ENCODE results near the gene IL23R. TPM values are rescaled to one million over a fixed set of nuclear protein-coding genes. Genes with fewer than 3 reads are reported as not detected.
A peak's percentile ranks its signal among the peaks of the same experiment; 100 is the strongest.
"Not testable (repeated sequence)": the region's sequence is repeated elsewhere in the genome, so short reads cannot be mapped to it uniquely, and the experiment has no call there.

IL23R gene
- polyA plus RNA-seq, 1 experiment, result not detected

DNA sequence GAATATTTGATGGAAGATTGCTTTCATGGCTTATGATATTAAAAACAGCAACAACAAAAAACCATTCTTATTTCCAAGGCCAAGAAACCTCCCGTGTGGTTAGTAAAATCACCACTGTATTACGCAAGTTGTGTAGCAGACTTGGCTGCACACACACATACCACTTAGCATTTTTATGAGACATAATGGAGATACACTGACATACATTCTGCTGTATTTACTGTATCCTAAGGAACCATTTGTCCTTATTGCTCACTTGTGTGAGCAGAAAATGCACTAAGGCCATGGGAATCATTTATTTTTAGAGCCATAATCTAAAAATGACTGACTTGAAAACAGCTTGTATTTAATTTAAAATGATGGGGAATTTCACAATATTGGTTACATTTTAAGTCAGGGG lies 30.9 kb upstream of the IL23R start:
- peak; percentile 83 for DNase-seq (ENCODE audit: low read depth)
- TF ChIP-seq CTCF (IDR thresholded peaks at IDR 0.05; ENCODE audit: insufficient read depth, low read depth, low read length), result no peak
- Histone ChIP-seq H3K27me3 (ENCODE audit: control insufficient read depth, insufficient read depth, low read length) (no peaks in the 10 kb centered on the region), H3K4me3 (ENCODE audit: low read depth, low read length) (no peak overlapping the region), H3K36me3 (ENCODE audit: control insufficient read depth, insufficient read depth, low read length) (no peaks in the 10 kb centered on the region)
- ChIA-PET POLR2A (interaction anchor here (0.6 kb wide), 1 partner anchor 81 kb away, joined by 3 read pairs; the partner anchor contains the start of gene SLC35D1), CTCF (interaction anchor here (0.6 to 4.8 kb wide), 4 partner anchors 10 to 139 kb away, joined by 3 to 29 read pairs (median 4); no protein-coding TSS in a partner anchor)

- Histone ChIP-seq H3K27me3 (ENCODE audit: control insufficient read depth, insufficient read depth, low read length) (no peaks in the 10 kb centered on the region), H3K36me3 (ENCODE audit: control insufficient read depth, insufficient read depth, low read length) (no peaks in the 10 kb centered on the region), H3K4me3 (ENCODE audit: low read depth, low read length) (no peak overlapping the region)
- DNase-seq (ENCODE audit: low read depth), result no peak
- ChIA-PET POLR2A (no interaction called here), CTCF (interaction anchor here (4.8 kb wide), 1 partner anchor 11 kb away, joined by 29 read pairs; no protein-coding TSS in a partner anchor)
- no peak for TF ChIP-seq CTCF (IDR thresholded peaks at IDR 0.05; ENCODE audit: insufficient read depth, low read depth, low read length)
Measured at GRCh38 chr1:67137307-67137753, 28.9 kb upstream of the IL23R start.

- H3K36me3 ChIP-seq (ENCODE audit: control insufficient read depth, insufficient read depth, low read length), result no peaks in the 10 kb centered on the region
- no peaks in the 10 kb centered on the region for H3K27me3 ChIP-seq (ENCODE audit: control insufficient read depth, insufficient read depth, low read length)
- ChIA-PET POLR2A (no interaction called here), CTCF (interaction anchor here (4.8 kb wide), 1 partner anchor 10 kb away, joined by 29 read pairs; no protein-coding TSS in a partner anchor)
- no peak overlapping the region for H3K4me3 ChIP-seq (ENCODE audit: low read depth, low read length)
- no peak for TF ChIP-seq CTCF (IDR thresholded peaks at IDR 0.05; ENCODE audit: insufficient read depth, low read depth, low read length)
- no peak for DNase-seq (ENCODE audit: low read depth)
Measured at GRCh38 chr1:67138813-67139499, 27.3 kb upstream of the IL23R start.

- POLR2A ChIA-PET, result no interaction called here
- CTCF ChIA-PET, result interaction anchor here (1.0 kb wide), 1 partner anchor 145 kb away, joined by 4 read pairs; no protein-coding TSS in a partner anchor
- H3K27me3 ChIP-seq (ENCODE audit: control insufficient read depth, insufficient read depth, low read length), result no peaks in the 10 kb centered on the region
- no peak overlapping the region for H3K4me3 ChIP-seq (ENCODE audit: low read depth, low read length)
- DNase-seq (ENCODE audit: low read depth), result no peak
- no peaks in the 10 kb centered on the region for H3K36me3 ChIP-seq (ENCODE audit: control insufficient read depth, insufficient read depth, low read length)
- TF ChIP-seq CTCF (IDR thresholded peaks at IDR 0.05; ENCODE audit: insufficient read depth, low read depth, low read length), result no peak
Measured at GRCh38 chr1:67140460-67140859, 25.8 kb upstream of the IL23R start.

DNA sequence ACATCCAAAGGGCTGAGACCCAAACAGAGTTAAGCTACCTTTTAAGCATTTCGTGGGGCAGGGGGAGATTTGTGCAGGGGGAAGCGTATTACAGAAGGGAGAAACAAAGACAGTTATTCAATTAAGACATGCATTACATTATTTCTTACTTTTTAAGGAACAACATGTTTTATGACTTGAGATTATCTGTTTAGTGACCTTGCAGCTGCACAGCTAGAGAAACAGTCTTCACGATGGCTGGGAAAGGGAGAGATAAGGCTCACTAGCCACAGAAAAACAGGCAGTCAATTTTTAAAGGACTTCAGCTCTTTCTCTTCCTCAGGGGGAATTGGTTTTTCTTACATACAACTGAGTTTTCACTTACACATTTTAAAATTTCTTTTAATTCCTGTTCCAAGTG lies 24.4 kb upstream of the IL23R start:
- CTCF ChIA-PET, result interaction anchor here (0.6 kb wide), 1 partner anchor 211 kb away, joined by 3 read pairs; no protein-coding TSS in a partner anchor
- H3K4me3 ChIP-seq (ENCODE audit: low read depth, low read length); DNase-seq (ENCODE audit: low read depth); H3K36me3 ChIP-seq (ENCODE audit: control insufficient read depth, insufficient read depth, low read length); H3K27me3 ChIP-seq (ENCODE audit: control insufficient read depth, insufficient read depth, low read length): not testable (repeated sequence)
- POLR2A ChIA-PET, result interaction anchor here (0.6 kb wide), 1 partner anchor 23 kb away, joined by 3 read pairs; no protein-coding TSS in a partner anchor
